GM12892 (cell line): ENCODE data around the gene SCPEP1.

Source experiments
- POLR2A ChIP-seq: IDR thresholded peaks from 2 replicates; pipeline ENCODE4 v1.6.1; 2011; ENCODE audit warnings: low read depth, low read length, control low read depth
- POLR2AphosphoS5 ChIP-seq: IDR thresholded peaks from 2 replicates; pipeline ENCODE4 v1.6.1; 2011; ENCODE audit warnings: low read depth, low read length, control low read depth

DNA sequence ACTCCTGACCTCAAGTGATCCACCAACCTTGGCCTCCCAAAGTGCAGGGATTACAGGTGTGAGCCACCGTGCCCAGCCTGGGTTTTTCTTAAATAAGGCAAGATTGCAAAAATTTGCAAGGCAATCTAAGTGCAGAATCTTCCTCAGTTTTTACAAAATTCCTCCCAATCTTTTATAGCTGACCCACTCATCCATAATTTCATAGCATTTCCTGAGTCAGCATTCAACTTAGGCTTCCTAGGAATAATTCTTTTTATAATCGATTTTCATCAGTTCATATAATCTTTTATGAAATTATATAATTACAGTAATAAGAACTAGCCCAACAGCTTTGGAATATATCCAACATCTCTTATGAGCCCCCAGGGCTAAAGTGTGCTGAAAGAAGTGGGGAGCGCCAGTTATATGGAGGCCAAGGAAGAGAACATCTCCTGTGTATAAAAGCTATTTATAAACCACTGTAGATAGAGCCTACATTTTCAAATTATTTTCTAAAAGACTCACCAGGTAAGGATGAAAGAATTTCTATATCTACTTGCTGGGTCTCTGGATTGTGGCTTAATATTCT is 31.9 kb upstream of the SCPEP1 start:
- TF ChIP-seq POLR2AphosphoS5 (no peak), POLR2A (no peak)
